Thyroid gland (tissue), 4 donors: Measurements from ENCODE around the gene CAPN14. TPM values are rescaled to one million over a fixed set of nuclear protein-coding genes. Genes with fewer than 3 reads are reported as not detected.

ENCODE experiments used
- DNase-seq, 2 donors: peaks; one replicate each; pipeline ENCODE4 v3.0.0-alpha.2; 2019
- H3K27ac ChIP-seq, 3 donors: fragments of 200-600 bp; sonication (generic); 1 replicate in 2 of 3; 2 replicates in 1 of 3; pipeline ENCODE4 v1.5.1; 2016 to 2019; ENCODE audit warnings: mild to moderate bottlenecking in 1 of 3, moderate library complexity in 1 of 3
- H3K27me3 ChIP-seq: fragments of 200-600 bp; sonication (generic); one replicate; pipeline ENCODE4 v1.5.1; 2019
- H3K36me3 ChIP-seq, 2 donors: fragments of 200-600 bp; sonication (generic); one replicate each; pipeline ENCODE4 v1.5.1; 2016 to 2019
- H3K4me1 ChIP-seq, 2 donors: fragments of 200-600 bp; sonication (generic); one replicate each; pipeline ENCODE4 v1.5.1; 2017 to 2019
- H3K4me3 ChIP-seq, 3 donors: fragments of 200-600 bp; sonication (generic); replicated peaks in 1 of 3; 1 replicate in 2 of 3; 2 replicates in 1 of 3; pipeline ENCODE4 v1.5.1; 2016; ENCODE audit warnings: mild to moderate bottlenecking in 1 of 3
- H3K9me3 ChIP-seq: fragments of 200-600 bp; sonication (generic); one replicate; pipeline ENCODE4 v1.5.1; 2017
- CTCF ChIP-seq, 6 experiments: fragments of 200-600 bp in 3 of 6; fragments of 450-650 bp in 3 of 6; sonication (generic) in 3 of 6; IDR thresholded peaks; one replicate each; pipeline ENCODE4 v1.5.1; 2016 to 2019; ENCODE audit warnings: antibody characterized with exemption in 6 of 6, mild to moderate bottlenecking in 2 of 6, inconsistent platforms in 1 of 6, moderate library complexity in 1 of 6
- POLR2A ChIP-seq, 2 donors: fragments of 450-650 bp; IDR thresholded peaks; one replicate each; pipeline ENCODE4 v1.6.1; 2017; ENCODE audit warnings: antibody characterized with exemption in 2 of 2, mild to moderate bottlenecking in 2 of 2, moderate library complexity in 1 of 2
- whole genome bisulfite sequencing, 2 donors: methylation state at CpG; one replicate each; pipeline ENCODE4 v1.1.5; 2017; 5-methylcytosine and 5-hydroxymethylcytosine counted together
- intact Hi-C: fragments of 100-400 bp; cut with DNase I; formaldehyde crosslinking; loops from one replicate; pipeline ENCODE4 v1.15.1; 2023
- total RNA-seq, 4 donors: library from RNA; depleted of rRNA; stranded (reverse); fragments of >200 nt; gene quantifications; one replicate each; pipeline ENCODE4 v1.2.3, GENCODE V29; 2016

CAPN14 gene
- total RNA-seq, 4 donors from 2014 or later = 0.15 to 0.27 TPM; not detected in 2

GRCh38 chr2:31226266-31226665, 9.0 kb upstream of the CAPN14 start:
- Histone ChIP-seq H3K4me1 (no peaks in the 10 kb centered on the region), H3K9me3 (no peaks in the 10 kb centered on the region), H3K27me3 (no peaks in the 10 kb centered on the region), H3K36me3 (no peaks in the 10 kb centered on the region), H3K4me3 (no peak overlapping the region), H3K27ac (no peak overlapping the region)
- TF ChIP-seq POLR2A (IDR thresholded peaks at IDR 0.05) (no peak), CTCF (IDR thresholded peaks at IDR 0.05) (no peak)
- no peak for DNase-seq
- WGBS, 2 donors = 23 to 44% methylated on average over 2 of the region's 2 CpGs
- intact Hi-C loops = no loop called here

- Histone ChIP-seq H3K36me3 (no peaks in the 10 kb centered on the region), H3K4me3 (no peak overlapping the region), H3K9me3 (no peaks in the 10 kb centered on the region), H3K27ac (no peak overlapping the region), H3K27me3 (no peaks in the 10 kb centered on the region), H3K4me1 (no peaks in the 10 kb centered on the region)
- intact Hi-C loops = no loop called here
- WGBS, 2 donors = 90 to 93% methylated on average over 7 of the region's 7 CpGs
- DNase-seq = no peak
- no peak for TF ChIP-seq POLR2A (IDR thresholded peaks at IDR 0.05)
- no peak for TF ChIP-seq CTCF (IDR thresholded peaks at IDR 0.05)
Measured at GRCh38 chr2:31223749-31224148, 6.4 kb upstream of the CAPN14 start.

- Histone ChIP-seq H3K27me3 (no peaks in the 10 kb centered on the region), H3K27ac (no peak overlapping the region), H3K4me1 (no peaks in the 10 kb centered on the region), H3K9me3 (no peaks in the 10 kb centered on the region), H3K4me3 (no peak overlapping the region), H3K36me3 (no peaks in the 10 kb centered on the region)
- TF ChIP-seq CTCF (IDR thresholded peaks at IDR 0.05) = no peak
- TF ChIP-seq POLR2A (IDR thresholded peaks at IDR 0.05) = no peak
- 86 to 87% methylated on average over 4 of the region's 4 CpGs for WGBS, 2 donors
- DNase-seq = no peak
- intact Hi-C loops = no loop called here
Measured at GRCh38 chr2:31223026-31223425, 5.7 kb upstream of the CAPN14 start.

GRCh38 chr2:31222071-31222470, 4.8 kb upstream of the CAPN14 start:
- intact Hi-C loops = no loop called here
- no peak overlapping the region for H3K27ac ChIP-seq
- no peak for DNase-seq
- no peaks in the 10 kb centered on the region for H3K4me1 ChIP-seq
- no peak for TF ChIP-seq CTCF (IDR thresholded peaks at IDR 0.05)
- TF ChIP-seq POLR2A (IDR thresholded peaks at IDR 0.05) = no peak
- H3K4me3 ChIP-seq = no peak overlapping the region
- no peaks in the 10 kb centered on the region for H3K27me3 ChIP-seq
- H3K36me3 ChIP-seq = no peaks in the 10 kb centered on the region
- no peaks in the 10 kb centered on the region for H3K9me3 ChIP-seq
- 82 to 92% methylated on average over 4 of the region's 4 CpGs for WGBS, 2 donors

GRCh38 chr2:31221544-31221943, 4.2 kb upstream of the CAPN14 start:
- intact Hi-C loops = no loop called here
- Histone ChIP-seq H3K4me1 (no peaks in the 10 kb centered on the region), H3K4me3 (no peak overlapping the region), H3K27me3 (no peaks in the 10 kb centered on the region), H3K27ac (no peak overlapping the region), H3K9me3 (no peaks in the 10 kb centered on the region), H3K36me3 (no peaks in the 10 kb centered on the region)
- no peak for DNase-seq
- TF ChIP-seq POLR2A (IDR thresholded peaks at IDR 0.05) (no peak), CTCF (IDR thresholded peaks at IDR 0.05) (no peak)
- 63 to 71% methylated on average over 6 of the region's 6 CpGs for WGBS, 2 donors
